Adipocyte (in vitro differentiated cells): ENCODE measurements around the gene SYNE2.

ENCODE experiments used
- DNase-seq: peaks from one replicate; pipeline ENCODE4 v3.0.0-alpha.2; 2015; ENCODE audit warnings: low read depth
- H3K27me3 ChIP-seq: replicated peaks from 2 replicates; pipeline ENCODE4 v1.7.0; 2013; ENCODE audit warnings: mild to moderate bottlenecking, low read length, moderate library complexity; ENCODE audit not compliant: control insufficient read depth, insufficient read depth
- H3K36me3 ChIP-seq: 2 replicates; pipeline ENCODE4 v1.7.0; 2013; ENCODE audit warnings: low read length, mild to moderate bottlenecking, moderate library complexity; ENCODE audit not compliant: control insufficient read depth, insufficient read depth, severe bottlenecking
- H3K4me1 ChIP-seq: 2 replicates; pipeline ENCODE4 v1.7.0; 2013; ENCODE audit warnings: mild to moderate bottlenecking, low read length, moderate library complexity; ENCODE audit not compliant: control insufficient read depth, insufficient read depth
- H3K4me3 ChIP-seq: 2 replicates; pipeline ENCODE4 v1.7.0; 2013; ENCODE audit warnings: mild to moderate bottlenecking, low read length, moderate library complexity
- H3K9ac ChIP-seq: 2 replicates; pipeline ENCODE4 v1.7.0; 2013; ENCODE audit warnings: mild to moderate bottlenecking, low read length, moderate library complexity
- H3K9me3 ChIP-seq: 2 replicates; pipeline ENCODE4 v1.7.0; 2013; ENCODE audit warnings: mild to moderate bottlenecking, low read length, moderate library complexity; ENCODE audit not compliant: control insufficient read depth

SYNE2 gene

GRCh38 chr14:63875311-63875710 is 22.5 kb downstream of the SYNE2 start:
- Histone ChIP-seq H3K36me3 (no peaks in the 10 kb centered on the region), H3K9me3 (no peaks in the 10 kb centered on the region), H3K9ac (no peak overlapping the region), H3K4me3 (no peak overlapping the region), H3K27me3 (no peaks in the 10 kb centered on the region), H3K4me1 (peaks cover 46% of the 10 kb centered on the region)
- DNase-seq: no peak

GRCh38 chr14:63877550-63877939 is 24.7 kb downstream of the SYNE2 start:
- peaks cover 46% of the 10 kb centered on the region for H3K4me1 ChIP-seq
- no peaks in the 10 kb centered on the region for H3K36me3 ChIP-seq
- no peaks in the 10 kb centered on the region for H3K27me3 ChIP-seq
- H3K9ac ChIP-seq: peak overlapping the region; percentile 59
- no peaks in the 10 kb centered on the region for H3K9me3 ChIP-seq
- peak overlapping the region; percentile 19 for H3K4me3 ChIP-seq
- no peak for DNase-seq

GRCh38 chr14:63878052-63878451 is 25.2 kb downstream of the SYNE2 start:
- Histone ChIP-seq H3K9ac (peak overlapping the region; percentile 59), H3K4me1 (peaks cover 46% of the 10 kb centered on the region), H3K4me3 (no peak overlapping the region), H3K9me3 (no peaks in the 10 kb centered on the region), H3K36me3 (no peaks in the 10 kb centered on the region), H3K27me3 (no peaks in the 10 kb centered on the region)
- no peak for DNase-seq

- H3K36me3 ChIP-seq: no peaks in the 10 kb centered on the region
- H3K9ac ChIP-seq: no peak overlapping the region
- H3K4me3 ChIP-seq: no peak overlapping the region
- peaks cover 45% of the 10 kb centered on the region for H3K4me1 ChIP-seq
- no peaks in the 10 kb centered on the region for H3K9me3 ChIP-seq
- no peaks in the 10 kb centered on the region for H3K27me3 ChIP-seq
- DNase-seq: no peak
These were observed 26.0 kb downstream of the SYNE2 start for GRCh38 chr14:63878792-63879191.

- Histone ChIP-seq H3K9me3 (no peaks in the 10 kb centered on the region), H3K4me3 (no peak overlapping the region), H3K4me1 (peaks cover 13% of the 10 kb centered on the region), H3K36me3 (no peaks in the 10 kb centered on the region), H3K27me3 (no peaks in the 10 kb centered on the region), H3K9ac (no peak overlapping the region)
- DNase-seq: no peak
These were observed 29.1 kb downstream of the SYNE2 start for GRCh38 chr14:63881926-63882325.

GRCh38 chr14:63887899-63888298 is 35.1 kb downstream of the SYNE2 start:
- Histone ChIP-seq H3K36me3 (no peaks in the 10 kb centered on the region), H3K4me3 (no peak overlapping the region), H3K9me3 (no peaks in the 10 kb centered on the region), H3K9ac (no peak overlapping the region), H3K27me3 (no peaks in the 10 kb centered on the region), H3K4me1 (peaks cover 27% of the 10 kb centered on the region)
- no peak for DNase-seq

- no peak overlapping the region for H3K9ac ChIP-seq
- no peak overlapping the region for H3K4me3 ChIP-seq
- no peaks in the 10 kb centered on the region for H3K36me3 ChIP-seq
- no peak for DNase-seq
- H3K9me3 ChIP-seq: no peaks in the 10 kb centered on the region
- H3K27me3 ChIP-seq: no peaks in the 10 kb centered on the region
- peaks cover 50% of the 10 kb centered on the region for H3K4me1 ChIP-seq
These were observed 37.7 kb downstream of the SYNE2 start for GRCh38 chr14:63890553-63890952.

- DNase-seq: no peak
- H3K36me3 ChIP-seq: no peaks in the 10 kb centered on the region
- H3K4me3 ChIP-seq: peak overlapping the region; percentile 57
- no peaks in the 10 kb centered on the region for H3K27me3 ChIP-seq
- H3K9ac ChIP-seq: peak overlapping the region; percentile 68
- H3K9me3 ChIP-seq: no peaks in the 10 kb centered on the region
- peaks cover 58% of the 10 kb centered on the region for H3K4me1 ChIP-seq
These were observed 38.6 kb downstream of the SYNE2 start for GRCh38 chr14:63891148-63891975.

- peak overlapping the region; percentile 68 for H3K9ac ChIP-seq
- no peaks in the 10 kb centered on the region for H3K36me3 ChIP-seq
- no peaks in the 10 kb centered on the region for H3K9me3 ChIP-seq
- no peaks in the 10 kb centered on the region for H3K27me3 ChIP-seq
- no peak for DNase-seq
- H3K4me1 ChIP-seq: peaks cover 66% of the 10 kb centered on the region
- peak overlapping the region; percentile 57 for H3K4me3 ChIP-seq
These were observed 39.5 kb downstream of the SYNE2 start for GRCh38 chr14:63892265-63892664.

GRCh38 chr14:63893701-63894458 is 41.1 kb downstream of the SYNE2 start:
- no peak overlapping the region for H3K4me3 ChIP-seq
- peak; percentile 95 for DNase-seq
- H3K9me3 ChIP-seq: no peaks in the 10 kb centered on the region
- H3K4me1 ChIP-seq: peaks cover 80% of the 10 kb centered on the region
- H3K36me3 ChIP-seq: no peaks in the 10 kb centered on the region
- H3K27me3 ChIP-seq: no peaks in the 10 kb centered on the region
- H3K9ac ChIP-seq: peak overlapping the region; percentile 68

- Histone ChIP-seq H3K4me1 (peaks cover 88% of the 10 kb centered on the region), H3K4me3 (peak overlapping the region; percentile 46), H3K9me3 (no peaks in the 10 kb centered on the region), H3K36me3 (no peaks in the 10 kb centered on the region), H3K27me3 (no peaks in the 10 kb centered on the region), H3K9ac (peak overlapping the region; percentile 75)
- DNase-seq: no peak
These were observed 42.7 kb downstream of the SYNE2 start for GRCh38 chr14:63895510-63895909.
